H9 (cell line): ENCODE measurements around the gene GLYAT. TPM values are rescaled to one million over a fixed set of nuclear protein-coding genes. Genes with fewer than 3 reads are reported as not detected.

ENCODE experiments used
- DNase-seq: peaks from one replicate; pipeline ENCODE4 v3.0.0-alpha.2; 2017
- H2AFZ ChIP-seq: one replicate; pipeline ENCODE4 v1.6.1; 2013; ENCODE audit warnings: mild to moderate bottlenecking, low read length, control low read depth, moderate library complexity
- H2AK5ac ChIP-seq: 2 replicates; pipeline ENCODE4 v1.6.1; 2013; ENCODE audit warnings: low read length, control low read depth, mixed read lengths; ENCODE audit not compliant: insufficient read length
- H2BK120ac ChIP-seq: one replicate; pipeline ENCODE4 v1.6.1; 2013; ENCODE audit warnings: low read depth, mild to moderate bottlenecking, low read length, control low read depth, inconsistent platforms; ENCODE audit not compliant: poor library complexity, severe bottlenecking
- H2BK12ac ChIP-seq: 2 replicates; pipeline ENCODE4 v1.6.1; 2013; ENCODE audit warnings: low read length, control low read depth, mixed read lengths, low read depth; ENCODE audit not compliant: insufficient read length
- H2BK15ac ChIP-seq: 2 replicates; pipeline ENCODE4 v1.6.1; 2013; ENCODE audit warnings: low read depth, low read length, control low read depth
- H2BK20ac ChIP-seq: one replicate; pipeline ENCODE4 v1.6.1; 2013; ENCODE audit warnings: low read depth, mild to moderate bottlenecking, low read length, control low read depth, inconsistent platforms; ENCODE audit not compliant: poor library complexity, severe bottlenecking
- H2BK5ac ChIP-seq: 2 replicates; pipeline ENCODE4 v1.6.1; 2013; ENCODE audit warnings: low read length, control low read depth, mixed read lengths; ENCODE audit not compliant: insufficient read length
- H3K14ac ChIP-seq: 2 replicates; pipeline ENCODE4 v1.6.1; 2013; ENCODE audit warnings: low read length, control low read depth; ENCODE audit not compliant: insufficient read depth
- H3K18ac ChIP-seq: 2 replicates; pipeline ENCODE4 v1.6.1; 2013; ENCODE audit warnings: low read depth, mild to moderate bottlenecking, mixed read lengths, low read length, control low read depth; ENCODE audit not compliant: insufficient read length
- H3K23ac ChIP-seq: 2 replicates; pipeline ENCODE4 v1.6.1; 2013; ENCODE audit warnings: low read length, control low read depth, mixed read lengths, low read depth; ENCODE audit not compliant: insufficient read length
- H3K23me2 ChIP-seq: 2 replicates; pipeline ENCODE4 v1.6.1; 2013; ENCODE audit warnings: low read depth, mild to moderate bottlenecking, mixed read lengths, low read length, control low read depth; ENCODE audit not compliant: insufficient read length, poor library complexity, severe bottlenecking
- H3K27ac ChIP-seq: 2 replicates; pipeline ENCODE4 v1.5.1; 2013; ENCODE audit warnings: low read length, control low read depth, mixed read lengths, low read depth; ENCODE audit not compliant: insufficient read length
- H3K27me3 ChIP-seq: 2 replicates; pipeline ENCODE4 v1.6.1; 2013; ENCODE audit warnings: low read length, control low read depth, inconsistent platforms; ENCODE audit not compliant: insufficient read depth
- H3K4ac ChIP-seq: 2 replicates; pipeline ENCODE4 v1.6.1; 2013; ENCODE audit warnings: low read depth, mild to moderate bottlenecking, control low read depth, inconsistent platforms, low read length, moderate library complexity
- H3K4me1 ChIP-seq: 2 replicates; pipeline ENCODE4 v1.6.1; 2013; ENCODE audit warnings: low read length, control low read depth, inconsistent platforms; ENCODE audit not compliant: insufficient read depth
- H3K4me2 ChIP-seq: 2 replicates; pipeline ENCODE4 v1.6.1; 2013; ENCODE audit warnings: low read length, control low read depth, mixed read lengths; ENCODE audit not compliant: insufficient read length, insufficient read depth
- H3K56ac ChIP-seq: 2 replicates; pipeline ENCODE4 v1.6.1; 2013; ENCODE audit warnings: low read depth, mild to moderate bottlenecking, mixed read lengths, low read length, control low read depth; ENCODE audit not compliant: insufficient read length
- H3K79me1 ChIP-seq: 2 replicates; pipeline ENCODE4 v1.6.1; 2013; ENCODE audit warnings: low read depth, mild to moderate bottlenecking, moderate library complexity, low read length, control low read depth, inconsistent platforms; ENCODE audit not compliant: insufficient read depth, poor library complexity, severe bottlenecking
- H3K79me2 ChIP-seq: 2 replicates; pipeline ENCODE4 v1.6.1; 2013; ENCODE audit warnings: low read length, control low read depth, inconsistent platforms; ENCODE audit not compliant: insufficient read depth
- H3K9ac ChIP-seq: 2 replicates; pipeline ENCODE4 v1.6.1; 2013; ENCODE audit warnings: low read length, control low read depth, mixed read lengths; ENCODE audit not compliant: insufficient read length; ENCODE audit errors: extremely low read depth
- H3K9me3 ChIP-seq: one replicate; pipeline ENCODE4 v1.6.1; 2013; ENCODE audit warnings: low read depth, low read length, inconsistent platforms; ENCODE audit not compliant: control insufficient read depth
- H3T11ph ChIP-seq: one replicate; pipeline ENCODE4 v1.6.1; 2013; ENCODE audit warnings: mild to moderate bottlenecking, low read length, control low read depth, inconsistent platforms
- H4K20me1 ChIP-seq: one replicate; pipeline ENCODE4 v1.6.1; 2013; ENCODE audit not compliant: control insufficient read depth, insufficient read length, insufficient read depth
- H4K5ac ChIP-seq: 2 replicates; pipeline ENCODE4 v1.6.1; 2013; ENCODE audit warnings: low read depth, mild to moderate bottlenecking, mixed read lengths, low read length, control low read depth; ENCODE audit not compliant: insufficient read length
- H4K8ac ChIP-seq: replicated peaks from 2 replicates; pipeline ENCODE4 v1.6.1; 2013; ENCODE audit warnings: low read length, control low read depth, mixed read lengths, low read depth; ENCODE audit not compliant: insufficient read length
- H4K91ac ChIP-seq: 2 replicates; pipeline ENCODE4 v1.6.1; 2013; ENCODE audit warnings: low read depth, mild to moderate bottlenecking, moderate library complexity, mixed read lengths, low read length, control low read depth; ENCODE audit not compliant: insufficient read length
- H3K27ac Mint-ChIP-seq, 3 experiments: 2 replicates in 2 of 3; 3 replicates in 1 of 3; pipeline ENCODE4 v1.8.0; 2020 to 2021; ENCODE audit warnings: mixed read lengths in 3 of 3, mild to moderate bottlenecking in 1 of 3, moderate library complexity in 1 of 3
- H3K27me3 Mint-ChIP-seq: 2 replicates; pipeline ENCODE4 v1.8.0; 2021; ENCODE audit warnings: low read depth, mild to moderate bottlenecking, moderate library complexity, mixed read lengths
- H3K36me3 Mint-ChIP-seq, 3 experiments: 2 replicates in 2 of 3; 3 replicates in 1 of 3; pipeline ENCODE4 v1.8.0; 2020 to 2021; ENCODE audit warnings: low read depth in 3 of 3, mixed read lengths in 3 of 3; ENCODE audit not compliant: insufficient read depth in 1 of 3
- H3K4me1 Mint-ChIP-seq, 2 experiments: 2 replicates each; pipeline ENCODE4 v1.8.0; 2020; ENCODE audit warnings: mixed read lengths in 2 of 2
- H3K4me3 Mint-ChIP-seq, 2 experiments: 2 replicates in 1 of 2; 3 replicates in 1 of 2; pipeline ENCODE4 v1.8.0; 2020 to 2021; ENCODE audit warnings: mild to moderate bottlenecking in 2 of 2, mixed read lengths in 2 of 2, moderate library complexity in 1 of 2
- H3K9me3 Mint-ChIP-seq, 2 experiments: 2 replicates in 1 of 2; 3 replicates in 1 of 2; pipeline ENCODE4 v1.8.0; 2020; ENCODE audit warnings: mild to moderate bottlenecking in 2 of 2, mixed read lengths in 2 of 2, moderate library complexity in 1 of 2
- CTCF ChIP-seq: fragments of 200-600 bp; sonication (generic); conservative IDR thresholded peaks from 3 replicates; pipeline ENCODE4 v1.8.0; 2021; ENCODE audit warnings: antibody characterized with exemption, mild to moderate bottlenecking
- WGBS: extraction: QIAGEN DNeasy Blood & Tissue Kit; methylation state at CpG from one replicate; pipeline ENCODE4 v1.1.7; 2013; ENCODE audit warnings: missing lambda C conversion rate, low lambda C conversion rate, mixed read lengths; ENCODE audit not compliant: insufficient read length; ENCODE audit errors: extremely low coverage; 5-methylcytosine and 5-hydroxymethylcytosine counted together
- long read RNA-seq: library from polyadenylated mRNA; unstranded; transcript quantifications from one replicate; pipeline ENCODE4 v2.0.0, GENCODE V29; 2020
- total RNA-seq: library from RNA; stranded (reverse); gene quantifications from 2 replicates; pipeline ENCODE4 v1.2.1, GENCODE V29; 2021

GLYAT gene
- total RNA-seq: not detected in 2 replicates
- long read RNA-seq: 0 reads

- no peak within 1 kb of the TSS for H3K4ac ChIP-seq
- H4K5ac ChIP-seq: no peak within 1 kb of the TSS
- H3K79me1 ChIP-seq: no peaks in the 10 kb centered on the region
- H3K14ac ChIP-seq: no peak within 1 kb of the TSS
- no peak within 1 kb of the TSS for H4K91ac ChIP-seq
- H2AFZ ChIP-seq: no peak within 1 kb of the TSS
- no peak within 1 kb of the TSS for H3K27ac ChIP-seq
- H2BK15ac ChIP-seq: no peak within 1 kb of the TSS
- H4K20me1 ChIP-seq: no peaks in the 10 kb centered on the region
- H3T11ph ChIP-seq: no peak within 1 kb of the TSS
- H4K8ac ChIP-seq: no peak within 1 kb of the TSS
- Mint-ChIP-seq H3K9me3 (peaks cover 85 to 91% of the 10 kb centered on the region in 2 experiments), H3K27ac (no peak within 1 kb of the TSS), H3K27me3 (no peaks in the 10 kb centered on the region), H3K36me3 (peaks cover 6 to 16% (median 8%) of the 10 kb centered on the region in 3 experiments; a peak in 6 of 7 replicates), H3K4me1 (no peaks in the 10 kb centered on the region), H3K4me3 (no peak within 1 kb of the TSS)
- no peaks in the 10 kb centered on the region for H3K27me3 ChIP-seq
- peaks cover 61% of the 10 kb centered on the region for H3K9me3 ChIP-seq
- no CpG with 5 or more reads among the region's 4 CpGs for WGBS
- no peak within 1 kb of the TSS for H2AK5ac ChIP-seq
- no peak within 1 kb of the TSS for H2BK20ac ChIP-seq
- no peak within 1 kb of the TSS for H3K9ac ChIP-seq
- no peak within 1 kb of the TSS for H2BK12ac ChIP-seq
- no peaks in the 10 kb centered on the region for H3K4me1 ChIP-seq
- no peak within 1 kb of the TSS for H2BK5ac ChIP-seq
- H2BK120ac ChIP-seq: no peak within 1 kb of the TSS
- no peaks in the 10 kb centered on the region for H3K79me2 ChIP-seq
- no peak within 1 kb of the TSS for H3K23ac ChIP-seq
- no peak within 1 kb of the TSS for H3K18ac ChIP-seq
- no peak for DNase-seq
- no peak for TF ChIP-seq CTCF
- H3K56ac ChIP-seq: no peak within 1 kb of the TSS
- no peaks in the 10 kb centered on the region for H3K23me2 ChIP-seq
- no peak within 1 kb of the TSS for H3K4me2 ChIP-seq
These were observed at the start of gene GLYAT for GRCh38 chr11:58731819-58732218. TSS of gene GLYAT (minus strand) at chr11:58731943. CDS start at chr11:58724496, 7,447 bp downstream.
